VCaP (cell line): Measurements from ENCODE around the gene CLASRP.

ENCODE experiments used
- H3K27ac ChIP-seq: fragments of 450-650 bp; 2 replicates; pipeline ENCODE4 v1.5.1; 2017
- TF ChIP-seq, protein P1 (sequence below): fragments of 450-650 bp; conservative IDR thresholded peaks from 2 replicates; pipeline ENCODE4 v1.5.1; 2017; ENCODE audit warnings: mild to moderate bottlenecking, moderate library complexity

Gene CLASRP

GRCh38 chr19:45010306-45010705 lies 28.5 kb upstream of the CLASRP start:
- no peak overlapping the region for H3K27ac ChIP-seq
- TF ChIP-seq, protein P1, sequence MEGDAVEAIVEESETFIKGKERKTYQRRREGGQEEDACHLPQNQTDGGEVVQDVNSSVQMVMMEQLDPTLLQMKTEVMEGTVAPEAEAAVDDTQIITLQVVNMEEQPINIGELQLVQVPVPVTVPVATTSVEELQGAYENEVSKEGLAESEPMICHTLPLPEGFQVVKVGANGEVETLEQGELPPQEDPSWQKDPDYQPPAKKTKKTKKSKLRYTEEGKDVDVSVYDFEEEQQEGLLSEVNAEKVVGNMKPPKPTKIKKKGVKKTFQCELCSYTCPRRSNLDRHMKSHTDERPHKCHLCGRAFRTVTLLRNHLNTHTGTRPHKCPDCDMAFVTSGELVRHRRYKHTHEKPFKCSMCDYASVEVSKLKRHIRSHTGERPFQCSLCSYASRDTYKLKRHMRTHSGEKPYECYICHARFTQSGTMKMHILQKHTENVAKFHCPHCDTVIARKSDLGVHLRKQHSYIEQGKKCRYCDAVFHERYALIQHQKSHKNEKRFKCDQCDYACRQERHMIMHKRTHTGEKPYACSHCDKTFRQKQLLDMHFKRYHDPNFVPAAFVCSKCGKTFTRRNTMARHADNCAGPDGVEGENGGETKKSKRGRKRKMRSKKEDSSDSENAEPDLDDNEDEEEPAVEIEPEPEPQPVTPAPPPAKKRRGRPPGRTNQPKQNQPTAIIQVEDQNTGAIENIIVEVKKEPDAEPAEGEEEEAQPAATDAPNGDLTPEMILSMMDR, result no peak

GRCh38 chr19:45011959-45012358 lies 26.9 kb upstream of the CLASRP start:
- TF ChIP-seq, protein P1, result no peak

GRCh38 chr19:45016388-45017314 lies 22.2 kb upstream of the CLASRP start:
- peak overlapping the region; percentile 35; the same call in 1 of the 2 replicates for H3K27ac ChIP-seq

More at GRCh38 chr19:45011959-45012358, 26.9 kb upstream of the CLASRP start:
- no peak overlapping the region for H3K27ac ChIP-seq

GRCh38 chr19:45019187-45019586 lies 19.7 kb upstream of the CLASRP start:
- TF ChIP-seq, protein P1, result no peak
- no peak overlapping the region for H3K27ac ChIP-seq

More at GRCh38 chr19:45016388-45017314, 22.2 kb upstream of the CLASRP start:
- TF ChIP-seq, protein P1, result peak; percentile 85

- H3K27ac ChIP-seq, result no peak overlapping the region
- TF ChIP-seq, protein P1, result no peak
These were observed 18.8 kb upstream of the CLASRP start for GRCh38 chr19:45020071-45020470.

DNA sequence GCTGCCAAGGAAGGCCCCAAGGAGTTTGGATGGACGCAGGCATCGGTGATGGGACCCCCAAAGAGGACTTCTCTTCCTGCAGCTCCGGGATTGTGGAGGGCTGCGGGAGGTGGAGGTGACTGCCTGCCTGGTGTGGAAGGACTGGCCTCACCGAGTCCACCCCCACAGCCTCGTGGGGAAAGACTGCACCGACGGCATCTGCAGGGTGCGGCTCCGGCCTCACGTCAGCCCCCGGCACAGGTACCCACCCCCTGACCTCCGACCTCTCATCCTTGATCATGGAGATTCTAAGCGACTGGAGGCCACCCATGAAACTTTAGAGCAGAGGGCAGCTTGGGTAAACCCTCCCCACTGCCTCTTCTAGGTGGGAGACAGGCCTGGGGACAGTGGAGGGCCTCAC lies 16.9 kb upstream of the CLASRP start:
- H3K27ac ChIP-seq, result no peak overlapping the region
- TF ChIP-seq, protein P1, result no peak

GRCh38 chr19:45023048-45023447 lies 15.8 kb upstream of the CLASRP start:
- no peak overlapping the region for H3K27ac ChIP-seq
- TF ChIP-seq, protein P1, result no peak
